Smooth muscle cell (in vitro differentiated cells): ENCODE measurements around the gene INPP5A. TPM values are rescaled to one million over a fixed set of nuclear protein-coding genes. Genes with fewer than 3 reads are reported as not detected.

ENCODE experiments used
- DNase-seq: peaks from one replicate; lab custom pipeline; 2025; ENCODE audit not compliant: unreplicated experiment; lab: John Stamatoyannopoulos, UW
- H2AFZ ChIP-seq: fragments of 200-600 bp; sonication (generic); 2 replicates; pipeline ENCODE4 v1.6.0; 2016; ENCODE audit warnings: antibody characterized with exemption, low read depth, mild to moderate bottlenecking
- H3F3A ChIP-seq: fragments of 200-600 bp; sonication (generic); 2 replicates; pipeline ENCODE4 v1.6.0; 2017; ENCODE audit warnings: antibody characterized with exemption, low read depth
- H3K27ac ChIP-seq: fragments of 200-600 bp; sonication (generic); 2 replicates; pipeline ENCODE4 v1.5.1; 2016; ENCODE audit warnings: low read depth, mild to moderate bottlenecking
- H3K27me3 ChIP-seq: fragments of 200-600 bp; sonication (generic); 2 replicates; pipeline ENCODE4 v1.6.1; 2016; ENCODE audit warnings: low read depth, mild to moderate bottlenecking
- H3K36me3 ChIP-seq: fragments of 200-600 bp; sonication (generic); 2 replicates; pipeline ENCODE4 v1.5.1; 2016; ENCODE audit warnings: low read depth
- H3K4me1 ChIP-seq: fragments of 200-600 bp; sonication (generic); 2 replicates; pipeline ENCODE4 v1.5.1; 2016; ENCODE audit warnings: low read depth
- H3K4me2 ChIP-seq: fragments of 200-600 bp; sonication (generic); 2 replicates; pipeline ENCODE4 v1.6.0; 2016; ENCODE audit warnings: mild to moderate bottlenecking
- H3K4me3 ChIP-seq: fragments of 200-600 bp; sonication (generic); 2 replicates; pipeline ENCODE4 v1.5.1; 2016; ENCODE audit warnings: mild to moderate bottlenecking
- H3K79me2 ChIP-seq: fragments of 200-600 bp; sonication (generic); 2 replicates; pipeline ENCODE4 v1.6.0; 2016; ENCODE audit warnings: low read depth, mild to moderate bottlenecking
- H3K9ac ChIP-seq: fragments of 200-600 bp; sonication (generic); 2 replicates; pipeline ENCODE4 v1.6.0; 2016; ENCODE audit warnings: low read depth
- H3K9me3 ChIP-seq: fragments of 200-600 bp; sonication (generic); replicated peaks from 2 replicates; pipeline ENCODE4 v1.5.1; 2016; ENCODE audit warnings: low read depth
- H4K20me1 ChIP-seq: fragments of 200-600 bp; sonication (generic); 2 replicates; pipeline ENCODE4 v1.6.0; 2016; ENCODE audit warnings: low read depth
- WGBS: methylation state at CpG from one replicate; pipeline ENCODE4 v1.1.7; 2016; ENCODE audit warnings: low lambda C conversion rate; 5-methylcytosine and 5-hydroxymethylcytosine counted together
- polyA plus RNA-seq: library from polyadenylated mRNA; unstranded; fragments of >200 nt; fragmentation: Nextera tagmentation; extraction: Ambion mirVana; gene quantifications from 2 replicates; pipeline ENCODE4 v1.2.1, GENCODE V29; 2016
- total RNA-seq: library from RNA; depleted of rRNA; stranded (reverse); fragments of >200 nt; gene quantifications from 2 replicates; pipeline ENCODE4 v1.2.3, GENCODE V29; 2014
- TF ChIP-seq, protein P1 (sequence below): fragments of 200-600 bp; sonication (generic); IDR thresholded peaks from 2 replicates; pipeline ENCODE4 v1.5.1; 2017; ENCODE audit warnings: borderline replicate concordance, mild to moderate bottlenecking, antibody characterized with exemption; ENCODE audit not compliant: insufficient read depth, poor library complexity, severe bottlenecking

The INPP5A gene
- total and polyA plus RNA-seq, 2 experiments from 2014 or later, result 48.0 to 55.9 TPM

DNA sequence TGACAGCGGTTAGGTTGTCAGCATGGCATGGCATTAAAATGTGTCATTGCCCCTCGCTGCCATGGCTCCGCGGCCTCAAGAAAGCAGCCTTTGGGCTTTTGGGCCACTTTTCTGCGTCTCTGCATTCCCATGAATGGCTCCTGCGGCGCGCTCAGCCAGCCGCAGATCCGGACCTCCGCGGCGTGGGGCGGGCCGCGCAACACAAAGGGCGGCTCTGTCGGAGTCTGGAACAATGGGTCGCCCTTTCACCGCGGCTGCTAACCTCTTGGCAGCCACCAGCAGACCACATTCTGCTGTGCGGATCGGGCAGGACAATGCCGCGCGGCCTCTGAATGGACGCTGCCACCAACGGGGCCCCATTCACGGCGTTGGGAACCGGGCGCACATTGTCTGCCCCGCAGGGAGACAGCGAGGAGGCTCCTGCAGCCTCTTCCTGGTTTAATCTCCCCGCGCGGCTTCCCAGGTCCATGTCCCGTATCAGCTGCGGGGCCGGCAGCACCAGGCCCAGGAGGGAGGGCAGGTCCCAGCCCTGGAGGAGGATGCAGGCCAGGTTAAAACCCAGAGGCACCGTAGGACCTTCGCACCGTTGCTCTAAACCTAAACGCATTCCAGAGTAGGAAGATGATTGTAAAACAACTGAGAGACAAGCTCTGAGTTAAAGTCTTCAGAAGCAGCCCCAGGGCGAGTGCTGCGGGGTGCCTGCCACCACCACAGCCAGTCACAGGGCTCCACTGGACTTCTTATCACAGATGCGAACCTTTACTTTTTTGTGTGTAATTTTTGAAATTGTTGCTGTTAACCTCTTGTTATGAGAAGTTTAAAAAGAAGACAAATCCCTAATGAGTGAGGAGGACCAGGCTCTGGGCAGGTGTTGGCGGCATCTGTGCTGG, 176.8 kb downstream of the INPP5A start:
- Histone ChIP-seq H3K36me3 (no peaks in the 10 kb centered on the region), H3K9me3 (no peaks in the 10 kb centered on the region), H3K4me1 (peaks cover 13% of the 10 kb centered on the region), H3K27ac (no peak overlapping the region), H3K4me2 (no peak overlapping the region), H2AFZ (no peak overlapping the region), H3K4me3 (no peak overlapping the region), H3K27me3 (no peaks in the 10 kb centered on the region), H3F3A (no peaks in the 10 kb centered on the region), H3K79me2 (no peaks in the 10 kb centered on the region), H4K20me1 (peaks cover 7% of the 10 kb centered on the region), H3K9ac (no peak overlapping the region)
- TF ChIP-seq, protein P1, sequence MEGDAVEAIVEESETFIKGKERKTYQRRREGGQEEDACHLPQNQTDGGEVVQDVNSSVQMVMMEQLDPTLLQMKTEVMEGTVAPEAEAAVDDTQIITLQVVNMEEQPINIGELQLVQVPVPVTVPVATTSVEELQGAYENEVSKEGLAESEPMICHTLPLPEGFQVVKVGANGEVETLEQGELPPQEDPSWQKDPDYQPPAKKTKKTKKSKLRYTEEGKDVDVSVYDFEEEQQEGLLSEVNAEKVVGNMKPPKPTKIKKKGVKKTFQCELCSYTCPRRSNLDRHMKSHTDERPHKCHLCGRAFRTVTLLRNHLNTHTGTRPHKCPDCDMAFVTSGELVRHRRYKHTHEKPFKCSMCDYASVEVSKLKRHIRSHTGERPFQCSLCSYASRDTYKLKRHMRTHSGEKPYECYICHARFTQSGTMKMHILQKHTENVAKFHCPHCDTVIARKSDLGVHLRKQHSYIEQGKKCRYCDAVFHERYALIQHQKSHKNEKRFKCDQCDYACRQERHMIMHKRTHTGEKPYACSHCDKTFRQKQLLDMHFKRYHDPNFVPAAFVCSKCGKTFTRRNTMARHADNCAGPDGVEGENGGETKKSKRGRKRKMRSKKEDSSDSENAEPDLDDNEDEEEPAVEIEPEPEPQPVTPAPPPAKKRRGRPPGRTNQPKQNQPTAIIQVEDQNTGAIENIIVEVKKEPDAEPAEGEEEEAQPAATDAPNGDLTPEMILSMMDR, result no peak
- no peak for DNase-seq
- WGBS, result 68% methylated on average over 48 of the region's 48 CpGs

DNA sequence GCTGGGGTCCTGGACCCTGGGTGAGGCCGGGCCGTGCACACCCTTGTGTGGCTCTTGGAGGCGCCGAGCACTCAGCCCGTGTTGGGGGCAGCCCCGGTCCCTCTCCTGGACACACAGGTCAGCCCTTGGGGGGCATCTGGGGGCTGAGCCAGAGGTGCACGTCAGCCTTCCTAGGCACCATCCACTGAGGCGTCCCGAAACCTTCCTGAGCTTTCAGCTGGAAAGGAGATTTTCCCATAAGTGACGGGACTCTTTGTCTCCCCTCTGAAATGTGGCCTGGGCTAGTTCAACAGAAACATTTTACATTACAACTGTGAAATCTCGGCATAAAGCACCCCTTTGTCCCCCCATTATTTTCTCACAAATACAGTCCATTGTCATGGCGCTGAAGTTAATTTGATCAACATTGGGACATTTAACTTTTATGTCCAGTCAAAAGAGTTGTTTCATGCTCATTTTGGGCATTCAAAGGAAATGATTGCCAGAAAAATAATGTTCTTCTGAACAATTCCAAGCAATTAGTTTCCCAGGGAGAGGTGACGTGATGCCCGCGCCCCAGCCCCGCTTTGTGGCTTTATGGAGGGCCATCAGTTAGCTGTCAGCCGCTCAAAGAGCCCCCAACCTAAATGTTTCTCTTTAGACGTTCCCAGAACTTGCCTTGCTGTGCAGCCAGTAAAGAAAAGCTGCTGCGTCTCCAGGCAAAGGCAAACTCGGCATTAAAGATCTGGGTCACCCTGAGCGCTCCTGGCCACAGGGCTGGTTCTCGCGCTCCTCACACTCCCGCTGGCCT, 177.6 kb downstream of the INPP5A start:
- Histone ChIP-seq H3K79me2 (no peaks in the 10 kb centered on the region), H3K4me1 (peaks cover 13% of the 10 kb centered on the region), H3K27me3 (no peaks in the 10 kb centered on the region), H3F3A (no peaks in the 10 kb centered on the region), H2AFZ (no peak overlapping the region), H3K36me3 (no peaks in the 10 kb centered on the region), H3K9me3 (no peaks in the 10 kb centered on the region), H3K4me2 (no peak overlapping the region), H3K4me3 (no peak overlapping the region), H3K27ac (no peak overlapping the region), H4K20me1 (peaks cover 7% of the 10 kb centered on the region), H3K9ac (no peak overlapping the region)
- TF ChIP-seq, protein P1, result no peak
- 96% methylated on average over 24 of the region's 24 CpGs for WGBS
- DNase-seq, result no peak

DNA sequence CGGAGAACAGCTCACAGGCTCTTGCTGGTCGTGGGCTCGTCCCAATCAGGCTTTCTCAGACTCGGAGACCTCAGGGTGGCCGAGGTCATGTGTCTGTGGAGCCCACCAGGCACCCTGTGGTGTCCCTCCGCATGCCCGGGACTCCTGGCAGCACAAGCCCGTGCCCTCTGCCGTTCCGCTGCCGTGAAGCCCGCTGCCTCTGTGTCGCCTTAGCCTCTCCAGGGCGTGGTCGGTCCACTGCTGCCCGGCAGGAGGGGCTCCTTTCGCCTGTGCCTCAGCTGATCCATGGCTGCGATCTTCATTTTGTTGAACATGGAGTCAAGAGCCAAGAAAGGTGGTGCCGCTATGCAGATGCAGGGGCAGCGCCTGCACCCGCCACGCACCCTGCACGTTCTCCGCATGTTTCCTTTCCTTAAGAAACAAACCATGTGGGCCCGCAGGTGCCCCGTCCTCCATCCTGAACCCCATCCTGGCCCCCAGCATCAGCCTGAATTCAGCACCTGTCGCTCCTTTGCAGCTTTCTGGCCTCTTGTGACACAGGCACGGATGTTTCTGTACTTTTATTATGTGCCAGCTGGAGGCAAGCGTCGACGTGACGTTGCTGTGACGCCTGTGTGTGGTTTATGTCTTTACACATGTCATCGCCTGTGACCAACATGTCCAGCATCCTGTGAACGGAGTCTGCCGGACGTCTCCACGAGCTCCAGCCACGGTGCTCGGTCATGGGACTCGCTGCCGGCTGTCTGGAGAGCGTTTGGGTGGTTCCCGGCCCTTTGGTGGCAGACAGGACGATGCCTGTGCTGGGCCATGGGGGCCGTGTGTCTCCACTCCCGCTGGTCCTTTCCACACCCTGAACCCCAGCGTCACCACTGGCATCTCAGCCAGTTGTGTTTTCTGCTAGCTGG, 178.4 kb downstream of the INPP5A start:
- Histone ChIP-seq H3K27ac (no peak overlapping the region), H3K4me1 (peaks cover 13% of the 10 kb centered on the region), H3K9ac (no peak overlapping the region), H3K79me2 (no peaks in the 10 kb centered on the region), H3F3A (no peaks in the 10 kb centered on the region), H3K4me3 (no peak overlapping the region), H3K36me3 (no peaks in the 10 kb centered on the region), H3K9me3 (no peaks in the 10 kb centered on the region), H2AFZ (no peak overlapping the region), H3K27me3 (no peaks in the 10 kb centered on the region), H4K20me1 (peaks cover 11% of the 10 kb centered on the region), H3K4me2 (no peak overlapping the region)
- no peak for DNase-seq
- TF ChIP-seq, protein P1, result no peak
- 90% methylated on average over 48 of the region's 48 CpGs for WGBS
